T-helper 1 cell (primary cell): ENCODE measurements around the gene SBF2.
"Not testable (repeated sequence)": the region's sequence is repeated elsewhere in the genome, so short reads cannot be mapped to it uniquely, and the experiment has no call there.

Experiments
- DNase-seq, 5 donors: peaks; one replicate each; pipeline ENCODE4 v3.0.0-alpha.2; 2012 to 2020

The SBF2 gene

DNA sequence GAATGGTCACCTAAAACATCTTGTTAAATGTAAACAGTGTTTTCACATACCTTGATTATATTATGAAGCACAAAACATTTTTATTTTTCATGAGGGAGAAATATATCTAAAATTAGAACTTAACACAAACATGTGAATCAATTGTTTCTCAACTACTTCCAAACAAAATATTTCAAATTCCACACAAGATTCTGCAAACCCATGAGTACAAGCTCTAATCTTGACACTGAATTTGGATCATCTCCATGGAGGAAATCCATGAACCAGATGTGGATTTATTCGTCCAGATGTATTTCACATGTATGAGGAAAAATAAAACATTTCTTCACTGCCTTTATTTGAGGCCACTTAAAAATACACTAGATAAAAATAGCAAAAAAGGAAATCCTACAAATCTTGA, 184.2 kb downstream of the SBF2 start:
- DNase-seq: no peak

DNA sequence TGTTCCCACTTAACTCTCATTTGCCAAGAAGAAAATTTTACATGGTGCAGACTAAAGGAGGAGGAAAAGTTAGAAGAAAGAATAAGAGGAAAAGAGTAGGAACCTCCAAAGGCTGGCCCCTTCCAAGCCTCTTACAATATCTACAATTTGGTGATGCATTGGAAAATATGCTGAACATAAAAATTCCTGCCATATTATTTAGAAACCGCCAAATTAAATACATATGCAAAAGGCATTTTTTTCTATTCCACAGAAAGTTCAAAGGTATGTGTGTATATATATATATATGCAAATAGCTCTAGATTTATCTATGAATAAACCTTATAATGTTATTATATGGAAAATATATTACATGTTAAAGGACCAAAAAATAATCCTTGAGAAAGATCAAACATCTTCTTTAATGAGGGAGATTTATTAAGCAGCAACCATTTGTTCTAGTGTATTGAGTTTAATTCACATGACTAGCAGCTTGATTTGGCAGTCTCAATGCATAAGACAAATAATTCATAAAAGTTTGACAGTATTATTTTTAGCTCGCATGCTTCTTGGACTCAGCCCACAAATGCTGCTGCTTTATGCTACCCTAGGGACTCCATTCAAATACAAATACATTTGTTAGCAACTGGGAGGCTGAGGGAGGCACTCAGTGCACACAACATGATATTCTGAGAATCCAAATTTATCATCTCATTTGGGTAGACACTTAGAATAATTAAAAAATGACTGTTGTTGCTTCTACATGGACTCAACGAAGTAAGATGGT, 184.9 kb downstream of the SBF2 start:
- no peak for DNase-seq

DNA sequence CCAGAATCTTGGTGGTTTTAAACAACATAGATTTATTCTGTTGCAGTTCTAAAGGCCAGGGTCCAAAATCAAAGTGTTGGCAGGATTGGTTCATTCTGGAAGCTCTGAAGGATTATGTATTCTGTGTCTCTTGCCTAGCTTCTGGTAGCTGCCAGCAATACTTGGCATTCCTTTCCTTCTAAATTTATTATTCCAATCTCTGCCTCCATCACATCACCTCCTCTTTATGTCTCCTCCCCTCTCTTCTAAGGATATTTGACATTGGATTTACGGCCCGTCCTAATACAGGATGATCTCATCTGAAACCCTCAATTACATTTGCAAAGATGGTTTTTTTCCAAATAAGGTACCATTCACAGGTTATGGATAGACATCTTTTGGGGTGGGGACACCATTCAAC, 186.5 kb downstream of the SBF2 start:
- DNase-seq: no peak

DNA sequence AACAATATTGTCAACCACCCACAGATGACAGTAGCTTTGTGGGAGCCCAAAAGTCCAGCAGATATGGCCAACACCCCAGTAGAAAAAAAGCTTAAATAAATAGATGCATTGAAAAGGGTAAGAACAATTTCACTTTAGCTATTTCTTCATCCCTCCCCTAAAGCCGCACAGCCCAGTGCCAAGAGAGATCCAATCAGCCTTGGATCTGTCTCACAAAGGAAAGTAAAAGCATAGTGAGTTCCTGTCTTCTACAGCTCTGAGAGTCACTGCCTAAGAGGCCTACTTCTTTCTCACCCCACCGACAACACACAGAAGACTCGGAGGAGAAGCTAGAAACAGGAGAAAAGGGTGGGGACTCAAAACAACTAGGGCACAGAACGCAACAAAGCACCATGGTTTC, 196.4 kb downstream of the SBF2 start:
- no peak for DNase-seq

DNA sequence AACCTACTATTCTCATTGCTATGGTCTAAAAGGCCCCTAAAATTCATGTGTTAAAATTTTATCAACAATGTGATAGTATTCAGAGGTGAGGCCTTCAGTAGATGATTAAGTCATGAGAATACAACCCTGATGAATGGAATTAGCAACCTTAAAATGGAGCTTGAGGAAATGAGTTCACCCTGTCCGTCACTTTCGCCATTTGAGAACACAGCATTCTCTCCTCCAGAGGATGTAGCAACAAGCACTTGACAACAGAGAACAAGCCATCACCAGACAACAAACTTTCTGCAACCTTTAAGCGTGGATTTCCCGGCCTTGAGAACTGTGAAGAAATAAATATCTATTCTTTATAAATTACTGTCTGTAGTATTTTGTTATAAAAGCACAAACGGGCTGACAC, 197.0 kb downstream of the SBF2 start:
- DNase-seq: no peak

DNA sequence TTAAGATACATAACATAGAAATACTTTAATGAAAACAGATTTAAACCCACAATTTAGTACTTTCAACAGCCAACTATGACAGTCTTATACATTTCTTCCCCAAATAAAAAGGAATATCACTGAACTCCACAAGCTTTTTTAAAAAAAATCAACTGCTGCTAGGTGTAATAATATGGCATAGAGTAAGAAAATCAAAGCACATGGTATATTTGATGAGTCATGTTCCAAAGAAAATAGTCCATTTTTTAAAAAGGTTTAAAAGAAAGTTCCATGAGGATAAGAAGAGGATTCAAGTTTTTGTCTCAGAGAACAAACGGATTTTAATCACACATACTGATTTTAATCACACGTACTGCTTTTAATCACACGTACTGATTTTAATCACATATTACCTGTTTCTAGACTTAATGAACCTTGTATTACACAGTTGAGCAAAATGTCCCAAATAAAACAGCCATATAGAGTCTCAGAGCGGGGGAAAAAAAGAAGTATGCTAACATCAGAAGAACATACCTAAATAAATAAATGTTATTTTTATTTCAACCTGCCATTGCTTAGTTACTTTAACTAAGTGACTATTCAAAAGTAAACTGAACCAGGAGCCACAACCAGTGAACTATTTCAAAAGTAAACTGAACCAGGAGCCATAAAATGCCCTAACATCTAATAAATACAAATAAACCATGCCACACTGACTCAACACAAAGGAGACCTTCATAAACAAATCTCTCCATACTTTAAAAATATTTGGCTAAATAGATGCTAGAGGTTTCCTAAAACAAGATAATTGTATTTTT, 198.4 kb downstream of the SBF2 start:
- peak in 1 of 5 donors; percentile 4 for DNase-seq

DNA sequence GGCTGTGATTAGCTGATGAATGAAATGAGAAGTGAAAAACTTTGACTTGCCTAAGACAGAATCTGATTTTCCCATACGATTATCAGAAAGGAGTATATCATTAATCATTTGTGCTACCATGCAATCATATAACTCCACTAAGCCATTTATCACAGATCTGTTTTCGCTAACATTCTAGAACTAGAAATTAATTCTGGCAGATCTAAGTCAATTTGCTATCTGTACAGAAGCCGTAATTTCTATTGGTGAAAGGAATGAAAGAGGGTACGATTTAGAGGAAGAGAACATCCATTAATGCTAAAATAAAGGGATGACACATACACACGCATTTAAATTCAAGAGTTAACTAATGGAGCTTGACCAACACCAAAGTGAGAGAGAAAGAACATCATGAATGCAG, 201.6 kb downstream of the SBF2 start:
- no peak for DNase-seq

DNA sequence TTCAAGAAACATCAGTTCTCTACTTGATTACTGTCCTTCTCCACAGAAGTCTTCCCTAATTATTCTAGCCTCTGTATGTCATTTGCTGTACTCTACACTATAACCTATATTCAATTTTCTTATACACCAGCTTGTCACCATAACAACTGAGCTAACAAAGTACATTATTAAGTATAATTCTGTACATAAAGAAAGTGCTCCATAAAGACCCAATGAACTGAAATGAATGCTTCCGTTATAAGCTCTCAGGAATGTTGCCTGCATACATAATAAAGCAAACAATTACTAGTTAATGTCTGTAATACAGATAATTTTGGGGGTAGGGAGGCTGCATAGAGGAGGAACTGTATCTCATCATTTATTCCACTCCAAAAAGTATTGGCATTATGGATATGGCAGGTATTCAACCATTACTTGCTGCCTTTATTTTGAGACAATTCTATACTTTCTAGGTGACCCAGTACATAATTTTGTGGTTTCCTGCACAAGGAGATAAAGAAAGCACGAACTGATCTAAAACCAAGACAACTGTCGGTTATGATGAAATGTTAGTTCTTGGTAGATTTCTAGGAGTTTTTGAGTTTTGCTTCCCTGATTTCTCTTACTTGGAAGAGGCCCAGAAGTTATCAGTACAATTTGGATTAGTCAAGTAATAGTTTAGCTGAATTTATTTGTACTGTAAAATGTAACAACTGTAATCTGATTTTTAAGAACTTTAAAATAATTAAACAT, 202.5 kb downstream of the SBF2 start:
- DNase-seq: peak in 1 of 5 donors; percentile 25

DNA sequence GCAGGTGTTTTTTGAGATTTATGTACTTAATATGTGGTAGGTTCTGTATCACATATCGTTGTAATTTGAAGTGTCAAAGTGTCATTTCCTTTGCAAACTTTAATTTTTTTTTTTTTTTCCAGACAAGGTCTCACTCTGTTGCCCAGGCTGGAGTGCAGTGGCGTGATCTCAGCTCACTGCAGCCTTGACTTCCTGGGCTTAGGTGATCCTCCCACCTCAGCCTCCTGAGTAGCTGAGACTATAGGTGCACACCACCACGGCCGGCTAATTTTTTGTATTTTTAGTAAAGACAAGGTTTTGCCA, 206.1 kb downstream of the SBF2 start:
- DNase-seq: not testable (repeated sequence)

DNA sequence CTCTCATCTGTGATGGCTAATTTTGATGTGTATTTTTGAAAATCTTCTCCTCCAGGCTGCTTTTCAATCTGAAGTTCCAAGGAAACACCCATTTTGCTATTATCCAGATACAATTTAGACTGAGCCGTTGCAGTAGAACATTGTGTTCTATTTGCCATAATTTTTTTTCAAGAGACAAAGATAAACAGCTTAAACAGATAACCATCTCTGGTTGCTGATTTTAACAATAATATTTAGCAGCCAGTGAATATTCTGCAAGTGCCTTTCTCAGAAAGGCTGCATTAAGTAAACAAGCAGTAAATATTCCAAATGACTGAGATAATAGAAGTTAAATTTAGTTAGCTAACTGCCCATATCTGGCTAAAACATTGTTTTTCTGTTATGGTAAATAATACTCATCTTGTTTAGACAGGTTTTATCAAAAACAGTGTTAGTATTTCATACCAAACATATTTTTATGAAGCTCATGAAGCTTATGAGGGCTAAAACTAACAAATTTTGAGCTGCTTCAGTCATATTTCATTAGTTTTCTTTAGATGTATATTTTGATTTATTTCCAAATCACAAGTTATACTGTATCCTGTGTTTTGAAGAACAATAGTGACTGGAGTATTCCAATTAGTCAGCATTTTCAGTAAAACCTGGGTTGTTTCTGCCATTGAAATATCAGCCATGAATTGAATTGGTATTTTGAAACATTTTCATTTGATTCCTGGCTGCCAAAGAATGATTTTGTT, 206.7 kb downstream of the SBF2 start:
- no peak for DNase-seq

DNA sequence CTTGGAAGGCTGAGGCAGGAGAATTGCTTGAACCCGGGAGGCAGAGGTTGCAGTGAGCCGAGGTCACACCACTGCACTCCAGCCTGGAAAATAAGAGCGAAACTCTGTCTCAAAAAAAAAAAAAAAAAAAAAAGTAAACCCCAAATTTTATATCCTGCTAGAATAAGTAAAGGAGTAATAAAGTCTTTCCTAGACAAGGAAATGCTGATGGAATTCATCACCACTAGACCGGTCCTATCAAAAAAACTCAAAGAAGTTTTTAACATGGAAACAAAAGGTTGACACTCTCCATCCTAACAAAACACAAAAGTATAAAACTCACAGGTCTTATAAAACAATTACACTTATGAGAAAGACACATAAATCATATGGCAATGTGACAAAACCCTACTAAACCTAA, 213.9 kb downstream of the SBF2 start:
- no peak for DNase-seq

DNA sequence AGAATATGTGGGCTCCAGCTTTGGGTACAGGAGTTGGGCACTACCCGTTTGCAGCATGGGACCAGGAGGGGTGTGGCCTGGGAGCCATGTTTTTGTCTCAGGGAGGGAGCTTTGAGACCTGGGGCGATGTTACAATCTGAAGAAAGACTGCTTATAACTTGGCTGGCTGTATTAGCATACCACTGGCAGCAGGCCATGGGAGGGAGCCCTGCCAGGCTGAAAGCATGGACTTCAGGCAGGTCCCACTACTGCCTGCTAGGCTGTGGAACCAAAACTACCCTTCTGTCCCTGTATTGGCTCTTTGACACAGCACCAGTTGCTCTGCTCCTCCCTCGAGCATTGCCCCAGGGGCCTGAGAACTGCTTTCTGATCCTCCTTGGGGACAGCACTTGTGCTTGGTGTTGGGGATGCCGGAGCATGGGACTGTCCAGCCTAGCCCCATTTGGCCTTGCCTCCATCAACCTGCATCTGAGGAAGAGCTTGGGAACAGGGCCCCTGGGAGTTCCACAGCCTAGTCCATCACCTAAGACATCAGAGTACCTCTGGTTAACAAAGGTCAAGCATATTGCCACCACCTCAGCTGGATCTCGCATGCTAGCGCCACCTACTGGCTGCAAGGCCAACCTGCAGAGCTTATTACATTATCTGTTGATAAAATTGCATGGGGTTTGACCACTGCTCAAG, 217.4 kb downstream of the SBF2 start:
- DNase-seq: peak in 3 of 5 donors; percentile 1 to 30 (median 6)

DNA sequence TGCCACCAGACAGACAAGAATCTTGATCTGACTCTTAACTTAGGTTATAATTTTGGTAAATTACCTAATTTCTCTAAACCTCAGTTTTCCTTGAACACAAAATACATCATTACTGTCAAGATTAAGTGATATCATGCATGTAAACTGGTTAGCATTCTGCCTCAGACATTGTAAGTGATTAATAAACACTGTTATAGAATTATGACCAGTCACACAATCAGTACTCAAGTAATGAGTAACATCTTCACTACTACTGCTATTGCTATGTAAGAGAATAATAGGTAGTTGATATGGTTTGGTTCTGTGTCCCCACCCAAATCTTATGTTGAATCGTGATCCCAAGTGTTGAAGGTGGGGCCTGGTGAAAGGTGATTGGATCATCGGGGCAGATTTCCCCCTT, 218.9 kb downstream of the SBF2 start:
- DNase-seq: no peak

DNA sequence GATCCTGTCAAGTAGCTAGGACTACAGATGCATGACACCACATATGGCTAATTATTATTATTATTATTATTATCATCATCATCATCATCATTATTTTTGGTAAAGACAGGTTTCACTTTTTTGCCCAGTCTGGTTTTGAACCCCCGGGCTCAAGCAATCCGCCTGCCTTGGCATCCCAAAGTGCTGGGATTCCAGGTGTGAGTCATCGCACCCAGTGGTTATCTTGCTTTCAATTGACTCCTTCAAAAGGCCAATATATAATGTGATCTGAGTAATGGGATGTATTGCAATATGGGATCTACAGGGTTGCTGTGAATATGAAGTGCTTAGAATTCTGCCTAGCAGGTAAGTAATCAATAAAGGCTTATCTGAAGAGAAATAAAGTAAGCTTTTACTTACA, 221.2 kb downstream of the SBF2 start:
- DNase-seq: no peak

DNA sequence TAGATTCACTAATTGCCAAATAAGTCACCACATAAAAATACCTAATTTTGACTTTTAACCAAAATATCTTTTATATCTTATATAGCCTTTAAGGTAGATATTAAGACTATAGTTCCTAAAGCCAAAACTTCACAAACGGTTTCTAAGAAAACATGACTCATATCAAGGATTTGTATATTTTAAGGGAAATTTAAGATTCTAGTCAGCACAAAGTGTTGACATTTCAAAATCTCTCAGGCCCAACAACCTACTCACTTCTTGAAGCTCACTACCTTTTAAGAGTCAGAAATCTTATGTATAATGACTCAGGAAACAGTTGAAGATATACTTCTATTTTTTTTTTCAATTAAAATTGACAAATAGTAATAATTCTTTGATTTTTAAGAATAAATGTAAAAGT, 221.9 kb downstream of the SBF2 start:
- DNase-seq: no peak

DNA sequence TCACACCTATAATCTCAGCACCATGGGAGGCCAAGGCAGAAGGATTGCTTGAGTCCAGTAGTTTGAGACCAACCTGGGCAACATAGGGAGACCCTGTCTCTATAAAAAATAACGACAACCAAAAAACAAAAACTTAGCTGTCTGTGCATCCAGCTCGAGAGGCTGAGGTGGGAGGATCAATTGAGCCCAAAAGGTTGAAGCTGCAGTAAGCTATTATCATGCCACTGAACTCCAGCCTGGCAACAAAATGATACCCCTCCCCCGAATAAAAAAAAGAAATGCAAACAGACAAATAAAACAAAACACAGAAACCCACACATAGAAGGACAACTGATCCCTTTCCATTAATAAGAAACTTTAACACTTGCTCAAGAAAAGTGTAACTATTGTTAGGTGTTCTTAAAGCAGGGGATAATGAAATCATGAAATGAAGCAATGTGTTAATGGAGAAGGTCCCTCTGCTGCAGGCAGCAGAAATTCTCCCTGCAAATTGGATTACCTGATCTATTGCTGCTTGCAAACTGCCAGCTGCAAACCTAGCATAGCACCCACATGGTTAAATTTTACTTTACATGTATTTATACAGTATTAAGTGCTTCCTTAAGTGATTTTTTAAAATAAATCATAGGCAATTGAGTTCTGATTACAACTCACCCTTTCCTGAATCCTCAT, 226.3 kb downstream of the SBF2 start:
- no peak for DNase-seq

DNA sequence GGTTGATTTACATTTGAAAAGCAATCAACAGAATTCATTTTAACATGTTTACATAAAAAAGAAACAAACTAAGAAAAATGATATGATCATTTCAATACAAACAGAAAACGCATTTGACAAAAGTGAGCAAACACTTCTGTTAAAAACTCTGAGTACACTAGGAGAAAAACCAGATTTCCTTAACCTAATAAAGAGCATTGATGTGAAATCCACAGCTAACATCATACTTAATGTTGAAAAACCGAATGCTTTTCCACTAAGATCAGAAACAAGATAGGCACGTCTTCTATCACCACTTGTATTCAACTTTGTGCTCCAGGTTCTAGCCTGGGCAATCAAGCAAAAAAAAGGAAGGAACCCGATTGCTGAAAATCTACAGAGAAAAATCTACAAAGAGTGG, 227.6 kb downstream of the SBF2 start:
- no peak for DNase-seq

DNA sequence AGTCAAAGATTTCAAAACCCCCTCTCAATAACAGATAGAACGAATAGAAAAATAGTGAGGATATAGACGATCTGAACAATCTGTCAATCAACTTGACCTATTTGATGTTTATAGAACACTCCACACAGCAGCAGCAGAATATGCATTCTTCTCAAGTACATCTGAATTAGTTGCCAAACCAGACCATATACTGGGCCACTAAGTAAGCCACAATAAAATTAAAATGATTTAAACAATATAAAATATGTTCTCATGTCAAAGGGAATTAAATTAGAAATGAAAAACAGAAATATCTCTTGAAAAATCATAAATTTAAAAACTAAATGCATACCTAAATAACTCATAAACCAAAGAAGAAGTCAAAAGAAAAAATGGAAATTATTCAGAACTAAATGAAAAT, 229.2 kb downstream of the SBF2 start:
- no peak for DNase-seq

DNA sequence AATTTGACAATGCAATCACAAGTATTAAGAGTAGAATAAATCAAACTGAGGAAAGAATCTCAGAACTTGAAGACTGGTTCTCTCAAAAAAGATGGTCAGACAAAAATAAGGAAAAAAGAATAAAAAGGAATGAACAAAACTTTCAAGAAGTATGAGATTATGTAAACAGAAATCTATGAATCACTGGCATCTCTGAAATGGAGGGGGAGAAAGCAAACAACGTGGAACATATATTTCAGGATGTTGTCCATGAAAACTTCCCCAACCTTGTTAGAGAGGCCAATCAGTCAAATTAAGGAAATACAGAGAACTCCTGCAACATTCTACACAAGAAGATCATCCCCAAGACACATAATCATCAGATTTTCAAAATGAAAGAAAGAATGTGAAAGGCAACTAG, 235.7 kb downstream of the SBF2 start:
- DNase-seq: no peak

DNA sequence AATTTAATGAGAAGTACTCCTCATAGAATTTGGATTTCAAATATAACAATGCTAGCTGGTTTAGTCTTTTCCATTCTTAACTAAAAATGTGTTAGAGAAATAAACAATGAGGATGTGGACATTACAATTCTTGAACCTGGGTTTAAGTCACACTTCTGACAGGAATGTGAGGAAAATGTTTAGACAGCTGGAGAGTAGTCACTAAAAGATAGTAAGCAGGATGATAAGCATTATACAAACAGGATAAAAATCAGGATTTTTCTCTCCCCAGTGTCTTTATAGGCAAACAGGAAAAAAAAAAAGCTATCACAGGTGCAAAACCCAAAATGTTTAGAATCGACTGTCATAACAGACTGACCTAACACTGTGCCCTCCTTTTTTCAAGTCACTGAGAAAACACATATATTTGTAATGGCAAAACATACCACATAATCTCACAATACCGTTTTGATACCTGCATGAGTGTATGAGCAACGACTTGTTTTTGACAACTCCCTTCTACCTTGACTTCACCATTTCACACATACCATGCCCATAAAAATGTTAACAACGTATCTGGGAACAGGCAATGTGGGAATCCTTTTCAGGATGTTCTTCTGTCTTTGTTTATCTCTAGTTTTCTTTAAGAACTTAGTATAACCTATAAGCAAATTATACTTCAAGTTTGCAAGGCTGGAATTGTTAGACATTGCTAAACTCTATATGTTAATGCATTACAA, 242.0 kb downstream of the SBF2 start:
- no peak for DNase-seq

DNA sequence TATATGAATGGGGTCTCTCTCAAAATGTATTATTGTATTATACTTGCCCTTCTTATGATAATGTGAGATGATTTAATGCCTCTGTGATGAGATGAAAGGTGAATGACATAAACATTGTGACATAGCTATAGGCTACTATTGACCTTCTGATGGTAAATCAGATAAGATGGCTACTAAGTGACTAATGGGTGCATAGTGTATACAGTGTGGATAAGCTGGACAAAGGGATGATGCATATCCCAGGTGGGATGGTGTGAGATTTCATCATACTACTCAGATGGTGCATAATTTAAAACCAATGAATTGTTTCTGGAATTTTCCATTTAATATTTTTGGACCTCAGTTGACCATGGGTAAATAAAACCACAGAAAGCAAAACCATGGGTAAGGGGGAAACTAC, 243.5 kb downstream of the SBF2 start:
- no peak for DNase-seq
